T-helper 17 cell (primary cell): ENCODE results near the gene BTNL3. TPM values are rescaled to one million over a fixed set of nuclear protein-coding genes. Genes with fewer than 3 reads are reported as not detected.
"Not testable (repeated sequence)": the region's sequence is repeated elsewhere in the genome, so short reads cannot be mapped to it uniquely, and the experiment has no call there.

Source experiments
- ATAC-seq: fragments of 150-1000 bp; cut with Tn5 transposase; 2 replicates; pipeline ENCODE4 v1.10.0; 2021; ENCODE audit warnings: mild to moderate bottlenecking, moderate library complexity
- DNase-seq, 3 donors: peaks; one replicate each; pipeline versions ENCODE4 v3.0.0 to v3.0.0-alpha.2; 2020 to 2021
- H3K9me3 ChIP-seq: one replicate; pipeline ENCODE4 v1.7.0; 2013; ENCODE audit warnings: low read length, mild to moderate bottlenecking; ENCODE audit not compliant: control insufficient read depth, poor library complexity, severe bottlenecking
- H3K27ac Mint-ChIP-seq: one replicate; pipeline ENCODE4 v1.8.0; 2022; ENCODE audit warnings: mild to moderate bottlenecking, moderate library complexity, mixed read lengths
- H3K27me3 Mint-ChIP-seq: one replicate; pipeline ENCODE4 v1.8.0; 2022; ENCODE audit warnings: mixed read lengths
- H3K36me3 Mint-ChIP-seq: one replicate; pipeline ENCODE4 v1.8.0; 2022; ENCODE audit warnings: low read depth, mixed read lengths
- H3K4me1 Mint-ChIP-seq: one replicate; pipeline ENCODE4 v1.8.0; 2022; ENCODE audit warnings: mild to moderate bottlenecking, mixed read lengths
- H3K4me3 Mint-ChIP-seq: one replicate; pipeline ENCODE4 v1.8.0; 2022; ENCODE audit warnings: mild to moderate bottlenecking, moderate library complexity, mixed read lengths
- total RNA-seq, 4 donors: library from RNA in 2 of 4; stranded (reverse) in 2 of 4; gene quantifications; one replicate each; pipeline ENCODE4 v1.2.3 and lab custom pipeline; 2022 to 2026

Gene BTNL3
- total RNA-seq, 2 donors from 2014 or later: not detected

- no peak overlapping the region for H3K4me3 Mint-ChIP-seq
- no peak overlapping the region for H3K27ac Mint-ChIP-seq
- H3K27me3 Mint-ChIP-seq: peaks cover 58% of the 10 kb centered on the region
- ATAC-seq (no peak), DNase-seq (no peak)
- no peaks in the 10 kb centered on the region for H3K9me3 ChIP-seq
- H3K4me1 Mint-ChIP-seq: no peaks in the 10 kb centered on the region
- H3K36me3 Mint-ChIP-seq: peaks cover 3% of the 10 kb centered on the region
Observed at GRCh38 chr5:180990086-180990881, 1.6 kb downstream of the BTNL3 start.

- ATAC-seq (no peak), DNase-seq (no peak)
- H3K27me3 Mint-ChIP-seq: peaks cover 59% of the 10 kb centered on the region
- no peaks in the 10 kb centered on the region for H3K9me3 ChIP-seq
- H3K4me1 Mint-ChIP-seq: no peaks in the 10 kb centered on the region
- H3K27ac Mint-ChIP-seq: no peak overlapping the region
- H3K4me3 Mint-ChIP-seq: no peak overlapping the region
- H3K36me3 Mint-ChIP-seq: peaks cover 3% of the 10 kb centered on the region
Observed at GRCh38 chr5:180990882-180991242, 2.2 kb downstream of the BTNL3 start.

GRCh38 chr5:181001947-181002346 is 13.3 kb downstream of the BTNL3 start:
- no peaks in the 10 kb centered on the region for H3K9me3 ChIP-seq
- DNase-seq (no peak), ATAC-seq (no peak)
- peaks cover 2% of the 10 kb centered on the region for H3K36me3 Mint-ChIP-seq
- no peaks in the 10 kb centered on the region for H3K4me1 Mint-ChIP-seq
- H3K27me3 Mint-ChIP-seq: peaks cover 47% of the 10 kb centered on the region
- H3K4me3 Mint-ChIP-seq: no peak overlapping the region
- H3K27ac Mint-ChIP-seq: no peak overlapping the region

GRCh38 chr5:181005791-181006190 is 17.1 kb downstream of the BTNL3 start:
- H3K27ac Mint-ChIP-seq: no peak overlapping the region
- no peak overlapping the region for H3K4me3 Mint-ChIP-seq
- H3K27me3 Mint-ChIP-seq: peaks cover 38% of the 10 kb centered on the region
- no peak for DNase-seq
- H3K36me3 Mint-ChIP-seq: peaks cover 2% of the 10 kb centered on the region
- no peaks in the 10 kb centered on the region for H3K4me1 Mint-ChIP-seq
- ATAC-seq: no peak
- no peaks in the 10 kb centered on the region for H3K9me3 ChIP-seq

GRCh38 chr5:181008136-181008535 is 19.5 kb downstream of the BTNL3 start:
- Mint-ChIP-seq H3K36me3 (peaks cover 2% of the 10 kb centered on the region), H3K4me3 (no peak overlapping the region), H3K27ac (no peak overlapping the region), H3K4me1 (no peaks in the 10 kb centered on the region), H3K27me3 (peaks cover 33% of the 10 kb centered on the region)
- no peak for ATAC-seq
- no peak for DNase-seq
- no peaks in the 10 kb centered on the region for H3K9me3 ChIP-seq

GRCh38 chr5:181010018-181010417 is 21.4 kb downstream of the BTNL3 start:
- ATAC-seq, DNase-seq, H3K36me3 Mint-ChIP-seq, H3K9me3 ChIP-seq, H3K4me1 Mint-ChIP-seq, H3K4me3 Mint-ChIP-seq, H3K27ac Mint-ChIP-seq: not testable (repeated sequence)
- H3K27me3 Mint-ChIP-seq: peaks cover 30% of the 10 kb centered on the region

GRCh38 chr5:181014654-181015053 is 26.0 kb downstream of the BTNL3 start:
- H3K27ac Mint-ChIP-seq, DNase-seq, H3K4me3 Mint-ChIP-seq, H3K36me3 Mint-ChIP-seq, H3K4me1 Mint-ChIP-seq, ATAC-seq, H3K9me3 ChIP-seq: not testable (repeated sequence)
- peaks cover 31% of the 10 kb centered on the region for H3K27me3 Mint-ChIP-seq

- not testable (repeated sequence) for H3K36me3 Mint-ChIP-seq, H3K9me3 ChIP-seq, H3K4me3 Mint-ChIP-seq, H3K27ac Mint-ChIP-seq, H3K4me1 Mint-ChIP-seq, DNase-seq, ATAC-seq
- peaks cover 31% of the 10 kb centered on the region for H3K27me3 Mint-ChIP-seq
Observed at GRCh38 chr5:181017448-181017847, 28.8 kb downstream of the BTNL3 start.

GRCh38 chr5:181020688-181021087 is 32.0 kb downstream of the BTNL3 start:
- no peaks in the 10 kb centered on the region for H3K9me3 ChIP-seq
- H3K36me3 Mint-ChIP-seq: peaks cover 1% of the 10 kb centered on the region
- H3K4me1 Mint-ChIP-seq: no peaks in the 10 kb centered on the region
- no peak overlapping the region for H3K27ac Mint-ChIP-seq
- H3K27me3 Mint-ChIP-seq: peaks cover 41% of the 10 kb centered on the region
- no peak for DNase-seq
- ATAC-seq: no peak
- no peak overlapping the region for H3K4me3 Mint-ChIP-seq

GRCh38 chr5:181024245-181025064 is 35.8 kb downstream of the BTNL3 start:
- no peaks in the 10 kb centered on the region for H3K4me1 Mint-ChIP-seq
- ATAC-seq (no peak), DNase-seq (no peak)
- H3K36me3 Mint-ChIP-seq: no peaks in the 10 kb centered on the region
- H3K27me3 Mint-ChIP-seq: peaks cover 34% of the 10 kb centered on the region
- H3K9me3 ChIP-seq: no peaks in the 10 kb centered on the region
- H3K4me3 Mint-ChIP-seq: no peak overlapping the region
- no peak overlapping the region for H3K27ac Mint-ChIP-seq

- Mint-ChIP-seq H3K36me3 (peaks cover 4% of the 10 kb centered on the region), H3K27me3 (peaks cover 36% of the 10 kb centered on the region), H3K4me3 (no peak overlapping the region), H3K4me1 (no peaks in the 10 kb centered on the region), H3K27ac (no peak overlapping the region)
- H3K9me3 ChIP-seq: no peaks in the 10 kb centered on the region
- ATAC-seq (no peak), DNase-seq (no peak)
Observed at GRCh38 chr5:181027452-181028031, 38.9 kb downstream of the BTNL3 start.

GRCh38 chr5:181028032-181028819 is 39.6 kb downstream of the BTNL3 start:
- H3K27ac Mint-ChIP-seq: no peak overlapping the region
- no peak for DNase-seq
- peaks cover 36% of the 10 kb centered on the region for H3K27me3 Mint-ChIP-seq
- H3K4me1 Mint-ChIP-seq: no peaks in the 10 kb centered on the region
- no peak for ATAC-seq
- no peak overlapping the region for H3K4me3 Mint-ChIP-seq
- peaks cover 4% of the 10 kb centered on the region for H3K36me3 Mint-ChIP-seq
- no peaks in the 10 kb centered on the region for H3K9me3 ChIP-seq

GRCh38 chr5:181031716-181032115 is 43.1 kb downstream of the BTNL3 start:
- ATAC-seq: no peak
- H3K9me3 ChIP-seq: no peaks in the 10 kb centered on the region
- H3K36me3 Mint-ChIP-seq: peaks cover 4% of the 10 kb centered on the region
- DNase-seq: no peak
- no peak overlapping the region for H3K4me3 Mint-ChIP-seq
- peaks cover 29% of the 10 kb centered on the region for H3K27me3 Mint-ChIP-seq
- no peaks in the 10 kb centered on the region for H3K4me1 Mint-ChIP-seq
- H3K27ac Mint-ChIP-seq: no peak overlapping the region
